ENCODE measurements around the gene BBS10. TPM values are rescaled to one million over a fixed set of nuclear protein-coding genes. Genes with fewer than 3 reads are reported as not detected.

Gene BBS10
- total RNA-seq, 5 donors from 2014 or later (not counting 1 experiment from before 2014, with no cell fraction given) = 3.1 to 8.3 (median 7.3) TPM

- Histone ChIP-seq H3K4me1 (ENCODE audit: control insufficient read depth in 1 of 2, extremely low read depth in 1 of 2, insufficient read depth in 2 of 2, low read length in 2 of 2) (no peaks in the 10 kb centered on the region), H3K4me3 (ENCODE audit: control insufficient read depth in 1 of 2, extremely low read depth in 1 of 2, low read length in 1 of 2) (no peak overlapping the region), H3K36me3 (ENCODE audit: control insufficient read depth in 2 of 2, extremely low read depth in 1 of 2, insufficient read depth in 1 of 2, low read length in 1 of 2) (peaks cover 10 to 37% of the 10 kb centered on the region in 2 donors), H3K27me3 (replicated peaks in 1 of 2; ENCODE audit: control insufficient read depth in 2 of 2, extremely low read depth in 1 of 2, insufficient read depth in 2 of 2, low read length in 1 of 2) (no peaks in the 10 kb centered on the region), H3K9me3 (no peaks in the 10 kb centered on the region), H3K27ac (ENCODE audit: low read length) (no peak overlapping the region)
- H3K27me3 Mint-ChIP-seq = no peaks in the 10 kb centered on the region
- peaks cover 0 to 4% (median 3%) of the 10 kb centered on the region in 3 donors for H3K9me3 Mint-ChIP-seq
- ChIA-PET POLR2A (no interaction called here), CTCF (no interaction called here)
- H3K27ac Mint-ChIP-seq = no peak overlapping the region
- DNase-seq = no peak
- no peak overlapping the region for H3K4me3 Mint-ChIP-seq
- H3K36me3 Mint-ChIP-seq = peaks cover 72% of the 10 kb centered on the region
- 98% methylated on average over 9 of the region's 9 CpGs for WGBS (ENCODE audit: insufficient coverage)
- no peak for ATAC-seq (replicated peaks in 1 of 4)
- H3K4me1 Mint-ChIP-seq = peaks cover 0 to 7% (median 0%) of the 10 kb centered on the region in 3 donors
Observed at GRCh38 chr12:76360316-76360715, 12.1 kb upstream of the BBS10 start.

GRCh38 chr12:76356071-76356470, 7.9 kb upstream of the BBS10 start:
- Histone ChIP-seq H3K4me3 (ENCODE audit: control insufficient read depth in 1 of 2, extremely low read depth in 1 of 2, low read length in 1 of 2) (no peak overlapping the region), H3K27me3 (replicated peaks in 1 of 2; ENCODE audit: control insufficient read depth in 2 of 2, extremely low read depth in 1 of 2, insufficient read depth in 2 of 2, low read length in 1 of 2) (no peaks in the 10 kb centered on the region), H3K4me1 (ENCODE audit: control insufficient read depth in 1 of 2, extremely low read depth in 1 of 2, insufficient read depth in 2 of 2, low read length in 2 of 2) (no peaks in the 10 kb centered on the region), H3K36me3 (ENCODE audit: control insufficient read depth in 2 of 2, extremely low read depth in 1 of 2, insufficient read depth in 1 of 2, low read length in 1 of 2) (peaks cover 3 to 28% of the 10 kb centered on the region in 2 donors), H3K27ac (ENCODE audit: low read length) (no peak overlapping the region), H3K9me3 (no peaks in the 10 kb centered on the region)
- no peaks in the 10 kb centered on the region for H3K27me3 Mint-ChIP-seq
- no peaks in the 10 kb centered on the region for H3K4me1 Mint-ChIP-seq
- H3K36me3 Mint-ChIP-seq = peaks cover 37% of the 10 kb centered on the region
- H3K9me3 Mint-ChIP-seq = no peaks in the 10 kb centered on the region
- no peak overlapping the region for H3K27ac Mint-ChIP-seq
- ATAC-seq (replicated peaks in 1 of 4) = no peak
- ChIA-PET POLR2A (no interaction called here), CTCF (interaction anchor here in 1 of 2 donors (1.2 kb wide), 1 partner anchor 13 kb away, joined by 3 read pairs; no protein-coding TSS in a partner anchor)
- H3K4me3 Mint-ChIP-seq = no peak overlapping the region
- DNase-seq = no peak
- no CpG with 5 or more reads among the region's 1 CpG for WGBS (ENCODE audit: insufficient coverage)

GRCh38 chr12:76346798-76347420, 1.3 kb downstream of the BBS10 start:
- POLR2A ChIA-PET = interaction anchor here in 1 of 2 donors (0.6 kb wide), 1 partner anchor 1065 kb away, joined by 3 read pairs; no protein-coding TSS in a partner anchor
- H3K4me3 ChIP-seq (ENCODE audit: control insufficient read depth in 1 of 2, extremely low read depth in 1 of 2, low read length in 1 of 2) = no peak overlapping the region
- DNase-seq (peak in 1 of 35 experiments; percentile 24), ATAC-seq (replicated peaks in 1 of 4) (no peak)
- peak overlapping the region; percentile 91 to 94 (median 93) for H3K4me3 Mint-ChIP-seq
- no peaks in the 10 kb centered on the region for H3K9me3 Mint-ChIP-seq
- WGBS (ENCODE audit: insufficient coverage) = no CpG with 5 or more reads among the region's 4 CpGs
- CTCF ChIA-PET = interaction anchor here (0.6 to 1.1 kb wide), 2 partner anchors 109 to 1752 kb away, joined by 3 to 4 read pairs; no protein-coding TSS in a partner anchor
- H3K27me3 Mint-ChIP-seq = no peaks in the 10 kb centered on the region
- H3K27ac Mint-ChIP-seq = peak overlapping the region; percentile 92 to 94
- no peaks in the 10 kb centered on the region for H3K36me3 ChIP-seq (ENCODE audit: control insufficient read depth in 2 of 2, extremely low read depth in 1 of 2, insufficient read depth in 1 of 2, low read length in 1 of 2)
- peaks cover 14 to 16% of the 10 kb centered on the region in 2 experiments for H3K4me1 ChIP-seq (ENCODE audit: control insufficient read depth in 1 of 2, extremely low read depth in 1 of 2, insufficient read depth in 2 of 2, low read length in 2 of 2)
- H3K4me1 Mint-ChIP-seq = peaks cover 27 to 32% (median 29%) of the 10 kb centered on the region in 3 donors
- peaks cover 0 to 3% of the 10 kb centered on the region in 2 experiments for H3K27me3 ChIP-seq (replicated peaks in 1 of 2; ENCODE audit: control insufficient read depth in 2 of 2, extremely low read depth in 1 of 2, insufficient read depth in 2 of 2, low read length in 1 of 2)
- no peaks in the 10 kb centered on the region for H3K9me3 ChIP-seq
- H3K36me3 Mint-ChIP-seq = no peaks in the 10 kb centered on the region
- H3K27ac ChIP-seq (ENCODE audit: low read length) = no peak overlapping the region

GRCh38 chr12:76346236-76346635, 2.0 kb downstream of the BBS10 start:
- Mint-ChIP-seq H3K36me3 (no peaks in the 10 kb centered on the region), H3K9me3 (no peaks in the 10 kb centered on the region), H3K4me1 (peaks cover 27 to 32% (median 29%) of the 10 kb centered on the region in 3 donors), H3K4me3 (no peak overlapping the region), H3K27me3 (no peaks in the 10 kb centered on the region), H3K27ac (no peak overlapping the region)
- Histone ChIP-seq H3K9me3 (no peaks in the 10 kb centered on the region), H3K27ac (ENCODE audit: low read length) (no peak overlapping the region), H3K36me3 (ENCODE audit: control insufficient read depth in 2 of 2, extremely low read depth in 1 of 2, insufficient read depth in 1 of 2, low read length in 1 of 2) (no peaks in the 10 kb centered on the region), H3K4me1 (ENCODE audit: control insufficient read depth in 1 of 2, extremely low read depth in 1 of 2, insufficient read depth in 2 of 2, low read length in 2 of 2) (peaks cover 14 to 16% of the 10 kb centered on the region in 2 experiments), H3K4me3 (ENCODE audit: control insufficient read depth in 1 of 2, extremely low read depth in 1 of 2, low read length in 1 of 2) (no peak overlapping the region), H3K27me3 (replicated peaks in 1 of 2; ENCODE audit: control insufficient read depth in 2 of 2, extremely low read depth in 1 of 2, insufficient read depth in 2 of 2, low read length in 1 of 2) (peaks cover 0 to 3% of the 10 kb centered on the region in 2 experiments)
- ChIA-PET CTCF (interaction anchor here in 1 of 2 donors (0.7 kb wide), 1 partner anchor 34 kb away, joined by 4 read pairs; no protein-coding TSS in a partner anchor), POLR2A (no interaction called here)
- ATAC-seq (replicated peaks in 1 of 4) (no peak), DNase-seq (no peak)
- no CpG with 5 or more reads among the region's 4 CpGs for WGBS (ENCODE audit: insufficient coverage)

- Mint-ChIP-seq H3K27ac (no peak overlapping the region), H3K27me3 (no peaks in the 10 kb centered on the region), H3K9me3 (no peaks in the 10 kb centered on the region), H3K4me1 (peaks cover 27 to 32% (median 29%) of the 10 kb centered on the region in 3 donors), H3K4me3 (no peak overlapping the region), H3K36me3 (no peaks in the 10 kb centered on the region)
- no peak overlapping the region for H3K4me3 ChIP-seq (ENCODE audit: control insufficient read depth in 1 of 2, extremely low read depth in 1 of 2, low read length in 1 of 2)
- DNase-seq (no peak), ATAC-seq (replicated peaks in 1 of 4) (no peak)
- H3K36me3 ChIP-seq (ENCODE audit: control insufficient read depth in 2 of 2, extremely low read depth in 1 of 2, insufficient read depth in 1 of 2, low read length in 1 of 2) = no peaks in the 10 kb centered on the region
- no peak overlapping the region for H3K27ac ChIP-seq (ENCODE audit: low read length)
- peaks cover 14 to 16% of the 10 kb centered on the region in 2 experiments for H3K4me1 ChIP-seq (ENCODE audit: control insufficient read depth in 1 of 2, extremely low read depth in 1 of 2, insufficient read depth in 2 of 2, low read length in 2 of 2)
- H3K9me3 ChIP-seq = no peaks in the 10 kb centered on the region
- ChIA-PET CTCF (interaction anchor here (0.7 to 0.8 kb wide), 2 partner anchors 35 to 153 kb away, joined by 4 to 7 read pairs; no protein-coding TSS in a partner anchor), POLR2A (no interaction called here)
- peaks cover 0 to 3% of the 10 kb centered on the region in 2 experiments for H3K27me3 ChIP-seq (replicated peaks in 1 of 2; ENCODE audit: control insufficient read depth in 2 of 2, extremely low read depth in 1 of 2, insufficient read depth in 2 of 2, low read length in 1 of 2)
- 100% methylated on average over 1 of the region's 1 CpG for WGBS (ENCODE audit: insufficient coverage)
Observed at GRCh38 chr12:76345569-76345968, 2.6 kb downstream of the BBS10 start.

- 68% methylated on average over 3 of the region's 5 CpGs for WGBS (ENCODE audit: insufficient coverage)
- no peak for ATAC-seq (replicated peaks in 1 of 4)
- no peak for DNase-seq
- no peaks in the 10 kb centered on the region for H3K9me3 Mint-ChIP-seq
- no peak overlapping the region for H3K4me3 Mint-ChIP-seq
- H3K36me3 Mint-ChIP-seq = no peaks in the 10 kb centered on the region
- Histone ChIP-seq H3K4me1 (ENCODE audit: control insufficient read depth in 1 of 2, extremely low read depth in 1 of 2, insufficient read depth in 2 of 2, low read length in 2 of 2) (peaks cover 0 to 2% of the 10 kb centered on the region in 2 experiments), H3K36me3 (ENCODE audit: control insufficient read depth in 2 of 2, extremely low read depth in 1 of 2, insufficient read depth in 1 of 2, low read length in 1 of 2) (no peaks in the 10 kb centered on the region), H3K27me3 (replicated peaks in 1 of 2; ENCODE audit: control insufficient read depth in 2 of 2, extremely low read depth in 1 of 2, insufficient read depth in 2 of 2, low read length in 1 of 2) (no peaks in the 10 kb centered on the region), H3K9me3 (no peaks in the 10 kb centered on the region), H3K27ac (ENCODE audit: low read length) (no peak overlapping the region), H3K4me3 (ENCODE audit: control insufficient read depth in 1 of 2, extremely low read depth in 1 of 2, low read length in 1 of 2) (no peak overlapping the region)
- no peak overlapping the region for H3K27ac Mint-ChIP-seq
- peaks cover 2 to 10% (median 3%) of the 10 kb centered on the region in 3 donors for H3K4me1 Mint-ChIP-seq
- ChIA-PET POLR2A (interaction anchor here in 1 of 2 donors (0.5 kb wide), 1 partner anchor 366 kb away, joined by 3 read pairs; no protein-coding TSS in a partner anchor), CTCF (interaction anchor here in 1 of 2 donors (0.5 to 0.6 kb wide), 2 partner anchors 39 to 236 kb away, joined by 3 to 5 read pairs; no protein-coding TSS in a partner anchor)
- H3K27me3 Mint-ChIP-seq = peaks cover 2 to 8% of the 10 kb centered on the region in 2 donors
Observed at GRCh38 chr12:76341436-76342030, 6.7 kb downstream of the BBS10 start.

Data from T-cell (primary cell).